Activated CD4-positive, alpha-beta T cell treated with anti-CD3 and anti-CD28 coated beads, Interleukin-2, Interleukin-4, amounts not matched to agents 100 ng/mL and 50 ng/mL, durations not matched to agents 16 hours and 8 hours (primary cell): ENCODE measurements around the gene RHEBL1.

ENCODE experiments used
- DNase-seq: peaks from one replicate; pipeline ENCODE4 v3.0.0-alpha.2; 2020; ENCODE audit warnings: low spot score

RHEBL1 gene, protein sequence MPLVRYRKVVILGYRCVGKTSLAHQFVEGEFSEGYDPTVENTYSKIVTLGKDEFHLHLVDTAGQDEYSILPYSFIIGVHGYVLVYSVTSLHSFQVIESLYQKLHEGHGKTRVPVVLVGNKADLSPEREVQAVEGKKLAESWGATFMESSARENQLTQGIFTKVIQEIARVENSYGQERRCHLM

DNA sequence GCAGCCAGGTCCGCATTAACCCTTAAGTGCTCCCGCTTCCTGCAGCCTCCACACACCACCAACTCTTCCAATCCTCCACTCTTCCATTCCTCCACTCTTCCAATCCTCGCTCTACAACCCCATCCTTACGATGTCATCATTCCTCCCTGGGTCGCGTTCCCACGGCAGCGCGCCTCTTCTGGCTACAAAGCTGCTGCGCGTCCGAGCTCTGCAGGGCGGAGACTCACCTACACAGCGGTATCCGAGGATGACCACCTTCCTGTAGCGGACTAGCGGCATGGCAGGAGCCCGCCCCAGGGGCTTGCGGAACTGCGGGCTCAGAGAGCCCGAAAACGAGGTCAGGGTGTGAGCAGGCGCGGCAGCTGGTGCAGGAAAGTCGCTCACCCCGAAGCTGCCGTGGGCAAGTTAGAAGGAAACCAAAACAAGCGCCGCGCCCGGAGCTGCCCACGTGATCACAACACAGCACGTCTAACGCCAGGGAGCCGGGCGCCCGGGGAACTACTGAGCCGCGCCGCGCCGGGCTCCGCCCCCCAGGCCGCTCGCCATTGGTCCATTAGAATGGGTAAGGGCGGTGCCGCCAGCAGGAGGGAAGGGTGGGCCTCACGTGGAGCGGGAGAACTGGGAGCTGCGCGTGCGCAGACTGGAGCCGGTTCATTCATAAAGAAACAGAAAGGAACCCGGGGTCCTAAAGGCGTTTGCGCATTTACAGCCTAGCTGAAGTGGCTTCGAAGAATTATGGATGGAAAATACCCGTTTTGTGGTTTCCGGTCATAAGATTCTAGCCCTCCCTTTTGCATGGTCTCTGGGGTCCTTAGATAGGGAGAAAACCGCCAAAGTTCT lies at the start of gene RHEBL1:
TSS of gene RHEBL1 (minus strand) at position 473 of the 840 bp plus-strand sequence. CDS start at position 279, 194 bp downstream.
- peak; percentile 100 for DNase-seq

DNA sequence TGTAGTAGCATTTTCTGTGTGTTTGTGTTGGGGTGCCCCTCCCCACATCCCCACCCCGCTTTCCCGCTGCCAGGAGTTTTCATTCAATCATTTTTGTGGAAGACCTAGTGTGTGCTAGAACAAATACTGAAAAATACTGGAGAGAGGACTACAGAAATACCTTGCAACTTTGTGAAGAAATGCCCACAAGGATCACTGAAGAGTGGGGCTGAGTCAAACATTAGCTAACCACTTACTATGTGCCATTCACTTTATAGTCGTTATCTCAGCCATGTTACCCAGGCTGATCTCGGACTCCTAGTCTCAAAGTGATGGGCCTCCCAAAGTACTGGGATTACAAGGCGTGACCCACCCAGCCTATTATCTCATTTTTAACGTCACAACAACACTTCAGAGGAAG lies 41.4 kb upstream of the RHEBL1 start:
- DNase-seq = no peak

DNA sequence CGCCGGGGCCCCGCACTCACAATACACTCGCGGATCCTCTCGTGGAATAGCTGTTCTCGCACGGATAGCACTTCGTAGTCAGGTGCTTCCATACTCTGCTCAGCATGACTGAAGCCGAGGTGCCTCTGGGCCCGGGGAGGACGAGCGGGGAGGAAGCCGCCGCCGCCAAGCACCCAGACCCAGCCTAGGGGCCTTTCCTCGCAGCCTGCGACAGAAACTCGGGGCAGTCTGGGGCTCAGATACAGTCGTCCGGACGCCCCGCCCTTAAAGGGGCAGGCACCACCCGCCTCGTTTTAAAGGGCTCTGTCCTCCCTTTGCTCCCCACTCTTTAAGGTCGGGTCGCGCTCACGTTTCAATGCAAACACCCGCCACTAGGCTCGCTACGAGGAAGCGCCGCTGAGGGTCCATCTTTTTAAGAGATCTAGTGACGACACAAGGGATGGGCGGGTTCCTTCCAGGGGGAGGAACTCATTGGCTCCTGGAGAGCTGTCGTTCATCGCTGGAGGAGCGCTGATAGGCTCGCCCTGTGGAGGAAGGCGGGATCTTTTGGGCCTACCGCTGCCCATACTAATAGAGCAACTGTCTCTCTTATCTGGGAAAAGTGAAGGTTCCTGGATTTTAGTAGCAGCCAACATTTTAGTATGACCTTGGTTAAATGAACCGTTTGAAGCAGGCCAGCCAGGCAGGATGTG lies 40.8 kb upstream of the RHEBL1 start, which contains the start of gene LMBR1L:
TSS of gene LMBR1L (minus strand) at position 384 of the 692 bp plus-strand sequence. CDS start at position 92, 292 bp downstream.
- DNase-seq = peak; percentile 97

DNA sequence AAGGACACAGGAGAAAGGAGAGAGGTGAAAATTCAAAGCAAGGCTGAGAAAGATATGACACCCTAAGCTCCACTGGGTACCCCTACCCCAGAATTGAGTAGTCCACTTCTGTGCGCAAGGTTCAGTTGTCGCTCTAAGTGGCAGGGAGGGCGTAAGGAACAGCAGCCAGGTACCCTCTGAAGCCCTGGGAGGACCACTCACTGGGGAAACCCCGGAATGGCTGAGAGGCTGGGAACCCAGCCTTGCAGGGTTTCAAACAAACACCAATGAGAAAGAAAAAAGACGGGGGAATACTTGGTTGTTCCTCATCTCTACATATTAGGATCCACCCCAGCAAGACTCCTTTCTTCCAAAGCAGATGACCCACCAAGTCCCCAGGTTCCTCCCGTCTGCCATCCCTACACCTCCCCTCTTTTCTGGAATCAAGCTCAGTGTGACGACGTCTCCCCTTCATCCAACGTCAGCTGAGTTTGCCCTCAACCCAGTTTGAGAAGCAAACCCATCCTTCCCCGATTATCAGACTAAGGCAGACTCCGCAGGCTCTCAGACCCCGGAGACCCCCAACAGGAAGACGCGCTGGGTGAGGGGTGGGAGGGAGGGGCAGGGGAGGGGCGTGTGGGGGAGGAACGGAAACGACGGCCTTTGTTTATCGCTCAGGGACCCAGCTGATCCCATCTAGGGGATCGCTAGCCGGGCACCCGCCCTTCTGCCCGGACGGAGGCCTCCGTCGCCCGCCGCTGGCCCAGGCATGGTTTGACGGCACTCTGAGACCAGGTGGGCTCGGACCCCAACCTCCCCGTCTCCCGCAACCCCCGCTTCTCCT lies 40.1 kb upstream of the RHEBL1 start:
- no peak for DNase-seq

DNA sequence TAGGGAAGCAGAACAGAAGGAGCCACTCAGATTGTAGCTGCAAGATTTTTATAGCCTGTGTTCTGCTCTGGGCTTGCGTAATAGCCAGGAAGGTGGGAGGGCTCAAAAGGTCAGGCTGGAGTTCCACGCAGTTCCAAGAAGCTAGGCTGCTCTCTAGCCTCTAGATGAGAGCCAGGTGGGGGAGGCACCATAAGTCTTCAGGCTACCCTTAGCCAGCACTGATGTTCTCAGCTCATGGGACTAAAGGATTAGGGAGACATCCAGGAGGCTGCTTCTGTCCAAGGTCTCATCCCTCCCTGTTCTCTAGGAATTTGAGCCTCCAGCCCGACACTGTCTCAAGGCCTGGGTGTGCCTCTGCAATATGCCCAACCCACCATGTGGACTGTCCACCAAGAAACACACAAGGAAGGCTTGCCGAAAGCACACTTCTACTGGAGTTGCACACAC lies 39.2 kb upstream of the RHEBL1 start:
- no peak for DNase-seq

DNA sequence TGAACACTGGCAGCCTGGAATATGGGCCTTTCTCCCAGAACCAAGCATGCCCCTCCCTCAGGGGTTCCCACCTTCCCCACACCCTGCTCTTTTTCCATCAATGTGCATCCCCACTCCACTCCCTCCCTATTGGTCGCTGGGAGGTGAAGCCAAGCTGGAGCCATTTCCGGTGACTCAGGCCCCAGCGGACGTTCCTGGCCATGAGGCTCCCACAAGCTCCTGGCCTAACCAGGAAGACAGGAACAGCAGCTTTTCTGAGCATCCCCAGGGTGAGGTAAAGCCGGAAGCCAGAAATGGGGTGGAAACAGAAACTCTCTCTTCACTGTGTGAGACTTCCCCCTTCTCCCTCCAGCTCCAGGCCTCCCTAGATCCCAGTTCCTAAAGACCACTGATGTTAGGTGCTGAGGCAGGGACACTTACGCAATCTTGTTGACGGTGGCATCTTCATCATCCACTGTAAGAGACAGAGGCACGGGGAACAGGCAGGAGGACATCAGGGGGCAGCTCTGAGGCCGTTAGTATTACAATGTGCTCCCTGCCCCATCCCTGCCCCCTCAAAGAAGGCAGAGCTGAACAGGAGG lies 35.8 kb upstream of the RHEBL1 start:
- DNase-seq = no peak

DNA sequence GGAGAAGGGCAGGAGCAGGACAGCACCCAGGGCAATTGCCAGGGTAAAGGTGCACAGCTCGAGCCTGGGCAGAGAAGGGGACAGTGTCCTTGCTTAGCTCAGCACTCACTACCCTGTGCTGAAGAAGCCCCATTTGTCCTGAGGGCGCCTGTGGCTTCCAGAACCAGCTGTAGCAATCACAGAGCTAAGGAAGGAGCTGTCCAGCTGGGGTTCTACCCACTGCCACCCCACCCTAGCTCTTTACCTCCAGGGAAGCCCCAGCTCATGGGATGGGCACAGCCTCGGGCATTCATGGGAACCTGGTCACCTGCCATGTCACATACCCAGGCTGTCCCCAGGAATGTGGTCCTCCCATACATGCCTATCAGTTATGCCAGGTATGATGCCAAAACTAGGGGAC lies 35.0 kb upstream of the RHEBL1 start:
- DNase-seq = no peak

DNA sequence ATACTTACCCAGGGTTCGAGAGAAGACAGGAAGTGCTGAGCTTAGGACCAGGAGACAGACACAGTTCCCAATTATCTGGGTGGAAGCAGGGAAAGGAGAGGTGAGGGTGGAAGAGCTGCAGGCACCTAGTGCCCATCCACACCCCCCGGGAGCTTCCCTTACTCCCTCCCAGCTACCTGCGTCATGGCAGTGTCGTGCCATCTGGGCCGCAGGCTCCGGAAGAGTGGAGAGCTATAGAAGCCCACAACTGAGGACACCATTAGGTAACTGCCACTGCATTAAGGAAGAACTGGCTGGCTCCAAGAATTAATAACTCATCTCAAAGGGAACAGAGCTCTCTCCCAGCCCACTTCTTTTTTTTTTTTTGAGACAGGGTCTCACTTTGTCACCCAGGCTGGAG lies 30.6 kb upstream of the RHEBL1 start:
- no peak for DNase-seq

DNA sequence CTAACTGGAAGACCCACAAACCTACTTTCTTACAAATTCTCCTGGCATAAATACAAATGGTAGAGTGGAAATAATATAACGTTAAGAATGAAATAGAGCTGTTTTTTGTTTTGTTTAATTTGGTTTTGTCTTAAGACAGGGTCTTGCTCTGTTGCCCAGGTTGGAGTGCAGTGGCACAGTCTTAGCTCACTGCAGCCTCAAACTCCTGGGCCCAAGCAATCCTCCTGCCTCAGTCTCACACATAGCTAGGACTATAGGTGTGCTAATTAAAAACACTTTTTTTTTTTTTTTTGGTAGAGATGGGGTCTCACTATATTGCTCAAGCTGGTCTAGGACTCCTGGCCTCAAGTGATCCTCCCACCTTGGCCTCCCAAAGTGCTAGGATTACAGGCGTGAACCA lies 28.9 kb upstream of the RHEBL1 start:
- DNase-seq = no peak

DNA sequence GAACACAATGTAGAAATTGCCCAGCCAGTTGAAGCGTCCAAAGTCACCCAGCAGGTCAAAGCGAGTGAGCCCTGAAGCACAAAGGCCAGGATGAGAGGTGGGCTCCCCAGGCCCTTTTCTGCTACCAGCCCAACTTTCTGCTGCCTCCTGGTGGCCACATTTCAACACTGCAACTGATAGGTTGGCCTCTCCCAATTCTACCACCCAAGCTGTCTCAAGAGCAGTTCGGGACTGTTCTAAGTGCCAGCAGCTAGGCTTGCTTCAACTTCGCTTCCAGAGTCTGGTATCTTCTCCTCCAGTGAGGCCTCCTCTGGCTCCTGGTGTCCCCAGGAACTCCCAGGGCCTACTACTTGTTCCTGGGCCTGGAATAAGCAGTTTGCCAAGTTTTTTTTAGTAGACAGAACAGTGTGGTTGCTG lies 28.3 kb upstream of the RHEBL1 start:
- DNase-seq = peak; percentile 67

DNA sequence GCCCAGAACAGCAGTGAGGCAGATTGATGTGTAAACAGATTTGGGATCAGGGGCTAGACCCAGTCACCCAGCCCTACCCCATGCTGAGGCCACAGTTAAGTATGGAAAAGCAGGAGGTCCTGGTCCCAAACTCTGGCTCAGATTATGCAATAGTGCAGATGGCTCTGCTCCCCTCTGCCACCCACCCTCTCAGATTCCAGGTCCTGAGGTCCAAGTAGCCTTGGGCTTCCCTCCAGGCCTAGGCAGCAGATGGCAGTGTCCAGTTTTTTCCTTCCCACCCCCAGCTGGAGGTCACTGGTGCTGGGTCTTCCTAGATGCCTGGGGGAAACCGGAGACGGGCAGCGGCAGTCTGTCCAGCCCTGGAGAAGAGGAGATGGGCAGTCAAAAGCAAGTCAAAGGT lies 27.6 kb upstream of the RHEBL1 start:
- no peak for DNase-seq

DNA sequence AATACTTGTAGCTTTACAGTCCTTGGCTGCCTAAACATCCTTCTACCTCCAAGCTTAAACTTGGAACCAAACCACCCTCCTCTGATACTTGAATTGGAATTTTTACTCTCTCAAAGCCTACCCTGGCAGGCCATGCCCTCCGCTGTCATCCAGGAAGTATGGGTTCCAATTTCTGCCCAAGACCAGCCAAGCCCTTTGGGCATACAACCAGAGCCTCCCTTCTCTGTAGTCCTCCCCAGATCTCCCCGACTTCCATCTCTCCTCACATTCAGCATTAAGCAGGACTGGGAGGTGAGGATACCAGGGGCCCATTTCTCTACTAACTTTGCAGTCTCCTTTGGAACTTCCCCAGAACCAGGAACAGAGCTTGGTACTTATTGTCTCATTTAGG lies 25.2 kb upstream of the RHEBL1 start:
- no peak for DNase-seq

DNA sequence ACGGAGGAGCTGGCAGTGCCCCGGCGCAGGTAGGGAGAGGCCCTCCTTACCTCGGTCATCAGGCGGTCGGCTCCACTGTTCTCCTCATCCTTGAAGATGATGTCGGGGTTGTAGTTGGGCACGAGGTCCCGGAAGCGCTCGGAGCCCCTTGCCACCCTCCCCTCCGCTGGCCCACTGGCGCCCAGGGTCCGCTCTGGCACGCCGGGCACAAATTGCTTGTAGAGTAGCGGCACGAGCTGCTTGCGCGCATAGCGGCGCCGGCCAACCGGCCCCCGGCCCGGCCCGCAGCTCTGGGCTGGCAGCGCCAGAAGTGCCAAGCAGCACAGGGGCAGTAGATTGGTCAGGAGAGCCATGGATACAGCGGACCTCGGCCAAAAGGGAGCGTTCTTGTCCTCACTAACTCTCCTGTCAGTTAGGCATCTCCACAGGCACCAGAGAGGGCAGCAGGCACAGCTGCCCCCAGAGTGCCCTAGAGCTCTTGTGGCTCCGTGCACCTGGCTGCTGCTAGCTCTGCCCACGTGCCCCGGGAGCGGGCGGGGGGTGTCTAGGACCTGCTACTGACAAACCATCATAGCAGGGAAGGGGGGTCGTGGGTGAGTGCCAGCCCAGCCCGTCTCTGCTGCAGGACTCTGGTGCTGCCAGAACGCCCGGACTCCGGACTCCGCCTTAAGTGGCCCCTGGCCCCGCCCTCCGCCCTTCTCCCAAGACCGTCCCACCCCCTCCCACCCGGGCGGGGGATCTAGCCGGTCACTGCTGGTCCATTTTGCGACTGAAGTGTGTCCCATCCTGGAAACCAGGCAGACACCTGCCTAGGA lies 24.6 kb upstream of the RHEBL1 start, which contains the start of gene DHH:
TSS of gene DHH (minus strand) at position 642 of the 815 bp plus-strand sequence. CDS start at position 353, 289 bp downstream.
- no peak for DNase-seq

DNA sequence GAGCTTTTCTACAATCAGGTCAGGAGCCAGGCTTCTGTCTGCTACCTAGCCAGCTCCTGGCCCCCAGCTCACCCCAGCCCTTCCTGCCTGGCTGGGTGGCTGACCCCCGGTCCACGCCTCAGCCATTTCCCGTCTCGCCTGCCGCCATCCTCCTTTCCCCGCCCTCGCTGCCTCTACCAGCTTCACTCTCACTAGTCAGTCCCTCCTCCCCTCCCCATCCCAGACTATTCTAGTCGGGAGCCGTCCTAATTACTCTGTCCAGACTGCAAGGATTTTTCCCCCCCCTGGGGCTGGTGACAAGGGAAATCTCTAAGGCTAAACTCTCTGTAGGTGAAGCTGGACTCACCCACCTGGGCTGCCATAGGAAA lies 24.0 kb upstream of the RHEBL1 start:
- no peak for DNase-seq

DNA sequence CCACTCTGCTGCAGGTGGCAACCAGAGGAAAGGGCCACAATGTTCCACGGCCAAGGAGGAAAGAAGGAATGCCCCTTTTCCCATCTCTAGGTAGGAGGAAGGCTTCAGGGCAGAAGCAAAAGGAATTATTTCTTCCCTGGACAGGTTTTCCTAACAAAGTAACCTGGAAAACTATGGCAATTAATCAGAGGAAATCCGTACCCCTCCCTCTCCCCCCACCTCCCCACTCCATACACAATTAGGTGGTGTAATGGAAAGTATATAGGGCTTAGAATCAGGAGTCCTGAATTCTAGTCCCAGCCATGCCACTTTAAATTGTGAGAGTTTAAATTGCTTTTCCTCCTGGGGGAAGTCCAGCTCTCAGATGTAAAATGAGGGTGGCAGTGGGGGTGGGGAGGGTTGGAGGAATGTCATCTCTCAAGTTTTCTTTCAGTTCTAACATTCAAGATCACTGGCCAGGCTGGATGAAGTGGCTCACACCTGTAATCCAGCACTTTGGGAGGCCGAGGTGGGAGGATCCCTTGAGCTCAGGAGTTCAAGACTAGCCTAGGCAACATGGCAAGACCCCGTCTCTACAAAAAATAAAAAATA lies 23.1 kb upstream of the RHEBL1 start:
- no peak for DNase-seq

DNA sequence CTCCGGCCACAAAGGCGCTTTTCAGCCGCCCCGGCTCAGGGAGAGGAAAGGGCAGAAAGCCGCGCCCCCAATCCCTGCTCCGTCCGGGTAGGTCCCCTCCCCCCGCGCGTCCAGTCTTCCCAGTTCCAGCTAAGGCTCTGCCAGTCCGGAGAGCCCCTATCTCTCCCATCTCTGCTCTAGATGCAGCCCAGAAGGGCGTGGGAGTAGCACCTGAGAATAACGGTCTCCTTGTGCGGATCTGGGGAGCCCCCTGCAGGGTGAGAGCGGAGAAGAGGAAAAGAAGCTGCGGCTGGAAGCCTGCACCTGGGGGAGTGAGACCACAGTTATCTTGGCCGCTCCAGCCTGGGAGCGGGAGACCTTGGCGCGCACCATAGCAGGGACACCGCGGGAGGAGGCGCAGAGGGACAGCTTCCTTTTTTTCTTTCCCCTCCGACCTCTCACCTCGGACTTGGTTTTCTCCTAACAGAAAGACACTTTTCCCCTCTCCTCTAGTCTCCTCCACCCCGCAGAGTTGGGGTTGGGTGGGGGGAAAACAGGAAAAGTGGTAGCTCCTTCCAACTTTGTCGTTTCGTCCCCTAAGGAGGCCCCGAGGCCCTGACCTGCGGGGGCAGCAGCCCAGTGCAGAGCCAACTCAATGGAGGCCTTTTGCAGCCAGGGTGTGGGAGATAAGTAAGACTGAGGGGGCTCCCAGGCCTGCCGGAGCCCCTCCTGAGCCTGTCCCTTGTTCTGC lies 22.5 kb upstream of the RHEBL1 start:
- DNase-seq = peak; percentile 64

DNA sequence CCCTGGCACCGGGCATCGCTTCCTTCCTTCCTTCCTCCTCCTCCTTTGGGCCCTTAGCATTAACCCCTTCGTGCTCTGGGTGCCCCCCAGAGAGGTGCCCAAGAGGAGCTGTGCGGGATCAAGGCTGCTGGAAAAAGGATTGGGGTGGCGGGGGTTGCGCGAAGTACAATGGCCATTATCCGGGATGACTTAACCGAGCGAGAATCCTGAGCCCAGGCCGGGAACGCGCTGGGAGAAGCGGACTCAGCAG lies 22.0 kb upstream of the RHEBL1 start:
- DNase-seq = no peak

DNA sequence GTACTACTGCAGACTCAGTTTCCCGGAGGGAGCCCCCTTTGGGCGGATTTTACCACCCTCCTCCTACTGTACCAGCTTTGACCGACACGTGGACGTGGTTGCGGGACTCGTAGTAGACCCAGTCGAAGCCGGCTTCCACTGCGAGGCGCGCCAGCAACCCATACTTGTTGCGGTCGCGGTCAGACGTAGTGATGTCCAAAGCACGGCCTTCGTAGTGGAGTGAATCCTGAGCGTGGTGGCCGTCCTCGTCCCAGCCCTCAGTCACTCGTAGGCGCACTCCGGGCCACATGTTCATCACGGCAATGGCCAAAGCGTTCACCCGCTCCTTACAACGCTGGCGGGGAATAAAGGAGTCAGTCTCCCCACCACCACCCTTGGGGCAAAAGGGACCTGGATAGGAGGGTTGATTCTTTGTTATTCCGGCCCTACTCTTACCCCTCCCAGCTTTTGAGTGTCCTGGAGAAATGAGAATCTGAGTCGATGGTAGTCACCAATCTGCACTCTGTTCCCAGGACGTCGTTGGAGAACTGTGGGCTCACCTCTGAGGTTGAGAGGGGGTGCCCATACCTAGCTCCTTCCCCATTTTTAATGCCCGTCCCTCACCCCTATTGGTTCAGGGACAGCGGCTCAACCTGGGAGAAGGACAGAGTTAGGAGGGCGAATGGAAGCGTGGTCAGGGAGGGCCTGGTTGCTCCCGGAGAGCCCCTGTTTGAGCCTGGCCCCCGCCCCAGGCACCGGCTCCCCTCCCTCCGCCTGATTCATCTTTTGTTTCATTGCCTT lies 21.5 kb upstream of the RHEBL1 start:
- no peak for DNase-seq
